Measurements from ENCODE around the gene AGR2. TPM values are rescaled to one million over a fixed set of nuclear protein-coding genes. Genes with fewer than 3 reads are reported as not detected.

The AGR2 gene
- polyA plus RNA-seq, 3 donors, result not detected

DNA sequence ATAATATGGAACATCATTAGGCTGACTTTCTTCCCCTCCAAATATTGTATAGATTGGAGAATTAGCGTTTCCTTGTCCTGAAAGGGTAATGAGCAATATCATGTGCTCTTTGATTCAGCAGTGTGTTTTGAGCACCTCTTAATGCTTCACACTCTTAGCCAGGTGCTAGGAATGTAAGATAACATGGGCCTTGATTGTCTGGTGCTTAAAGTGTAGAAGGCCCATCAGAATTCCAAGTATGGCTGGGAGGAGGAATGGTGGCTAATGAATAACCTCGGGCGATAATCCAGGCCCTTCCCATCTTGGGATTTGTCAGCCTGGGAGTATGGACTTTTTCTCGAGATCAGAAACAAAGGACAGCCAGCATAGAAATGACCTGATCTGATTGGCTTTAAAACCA, 42.6 kb downstream of the AGR2 start:
- H3K9me3 Mint-ChIP-seq, result peaks cover 0 to 3% (median 0%) of the 10 kb centered on the region in 7 donors
- H3K4me2 ChIP-seq (replicated peaks; ENCODE audit: extremely low read depth, low read length, poor library complexity, severe bottlenecking), result no peak overlapping the region
- H3K4me3 ChIP-seq (replicated peaks in 1 of 3; ENCODE audit: low read depth in 2 of 3, low read length in 3 of 3), result no peak overlapping the region
- H3K36me3 ChIP-seq (replicated peaks in 1 of 2; ENCODE audit: control insufficient read depth in 1 of 2, insufficient read depth in 2 of 2, low read length in 2 of 2), result no peaks in the 10 kb centered on the region
- intact Hi-C loops (cut with micrococcal nuclease), result no loop called here
- no peaks in the 10 kb centered on the region for H3K36me3 Mint-ChIP-seq
- H4K20me1 ChIP-seq (ENCODE audit: insufficient read depth, low read length), result no peaks in the 10 kb centered on the region
- H3K27me3 ChIP-seq (ENCODE audit: control insufficient read depth in 2 of 2, insufficient read depth in 2 of 2, low read length in 2 of 2), result no peaks in the 10 kb centered on the region
- no peak for DNase-seq
- no peaks in the 10 kb centered on the region for H3K4me1 ChIP-seq (ENCODE audit: control insufficient read depth in 1 of 2, insufficient read depth in 2 of 2, low read length in 2 of 2)
- no peaks in the 10 kb centered on the region for H3K4me1 Mint-ChIP-seq
- no peak overlapping the region for H3K27ac Mint-ChIP-seq
- peaks cover 0 to 2% (median 2%) of the 10 kb centered on the region in 3 donors for H3K27me3 Mint-ChIP-seq (ENCODE audit: low read depth in 3 of 3)
- no peak overlapping the region for H3K4me3 Mint-ChIP-seq
- H3K79me2 ChIP-seq (ENCODE audit: insufficient read depth, low read length), result no peaks in the 10 kb centered on the region
- no peaks in the 10 kb centered on the region for H3K9me3 ChIP-seq (replicated peaks in 1 of 2; ENCODE audit: control insufficient read depth in 1 of 2, insufficient read depth in 1 of 2, low read length in 2 of 2)
- no peak overlapping the region for H3K27ac ChIP-seq (ENCODE audit: low read depth in 1 of 2, low read length in 2 of 2)
- WGBS (ENCODE audit: insufficient coverage), result 80% methylated on average over 1 of the region's 4 CpGs
- TF ChIP-seq CTCF (IDR thresholded peaks at IDR 0.05), result no peak
- no peak overlapping the region for H2AFZ ChIP-seq (ENCODE audit: insufficient read depth, low read depth, low read length, poor library complexity, severe bottlenecking)
- H3K9ac ChIP-seq (ENCODE audit: insufficient read depth, low read length, poor library complexity, severe bottlenecking), result no peak overlapping the region

DNA sequence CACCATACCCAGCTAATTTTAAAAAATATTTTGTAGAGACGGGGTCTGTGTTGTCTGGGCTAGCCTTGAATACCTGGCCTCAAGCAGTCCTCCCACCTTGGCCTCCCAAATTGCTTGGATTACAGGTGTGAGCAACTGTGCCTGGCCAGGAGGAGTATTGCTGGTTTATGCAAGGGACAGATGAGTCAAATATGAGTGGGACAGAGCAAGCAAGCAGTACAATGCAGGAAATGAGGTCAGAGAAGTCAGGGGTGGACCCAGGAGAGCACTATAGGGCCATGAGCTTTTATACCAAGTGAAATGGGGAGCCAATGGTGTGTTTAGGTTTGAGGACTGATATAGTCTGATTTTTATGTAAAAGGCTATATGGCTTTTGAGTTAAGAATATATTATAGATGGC, 45.0 kb downstream of the AGR2 start:
- no peak overlapping the region for H3K4me3 ChIP-seq (replicated peaks in 1 of 3; ENCODE audit: low read depth in 2 of 3, low read length in 3 of 3)
- no peaks in the 10 kb centered on the region for H3K36me3 ChIP-seq (replicated peaks in 1 of 2; ENCODE audit: control insufficient read depth in 1 of 2, insufficient read depth in 2 of 2, low read length in 2 of 2)
- Mint-ChIP-seq H3K36me3 (no peaks in the 10 kb centered on the region), H3K4me3 (no peak overlapping the region), H3K9me3 (peaks cover 0 to 3% (median under 1%) of the 10 kb centered on the region in 7 donors), H3K27me3 (ENCODE audit: low read depth in 3 of 3) (peaks cover 4 to 10% (median 8%) of the 10 kb centered on the region in 3 donors), H3K4me1 (peaks cover 4% of the 10 kb centered on the region), H3K27ac (no peak overlapping the region)
- no CpG with 5 or more reads among the region's 1 CpG for WGBS (ENCODE audit: insufficient coverage)
- no peak for DNase-seq
- intact Hi-C loops (cut with micrococcal nuclease), result no loop called here
- H3K27me3 ChIP-seq (ENCODE audit: control insufficient read depth in 2 of 2, insufficient read depth in 2 of 2, low read length in 2 of 2), result peaks cover 3 to 13% of the 10 kb centered on the region in 2 donors
- H2AFZ ChIP-seq (ENCODE audit: insufficient read depth, low read depth, low read length, poor library complexity, severe bottlenecking), result no peak overlapping the region
- H3K4me2 ChIP-seq (replicated peaks; ENCODE audit: extremely low read depth, low read length, poor library complexity, severe bottlenecking), result no peak overlapping the region
- no peaks in the 10 kb centered on the region for H3K79me2 ChIP-seq (ENCODE audit: insufficient read depth, low read length)
- no peaks in the 10 kb centered on the region for H3K9me3 ChIP-seq (replicated peaks in 1 of 2; ENCODE audit: control insufficient read depth in 1 of 2, insufficient read depth in 1 of 2, low read length in 2 of 2)
- TF ChIP-seq CTCF (IDR thresholded peaks at IDR 0.05), result no peak
- peaks cover under 1 to 4% of the 10 kb centered on the region in 2 donors for H3K4me1 ChIP-seq (ENCODE audit: control insufficient read depth in 1 of 2, insufficient read depth in 2 of 2, low read length in 2 of 2)
- H3K27ac ChIP-seq (ENCODE audit: low read depth in 1 of 2, low read length in 2 of 2), result no peak overlapping the region
- no peak overlapping the region for H3K9ac ChIP-seq (ENCODE audit: insufficient read depth, low read length, poor library complexity, severe bottlenecking)
- no peaks in the 10 kb centered on the region for H4K20me1 ChIP-seq (ENCODE audit: insufficient read depth, low read length)
